OCI-LY7 (cell line): ENCODE measurements around the gene FAM120B.

Experiments
- CTCF ChIP-seq: fragments of 200-600 bp; sonication (generic); conservative IDR thresholded peaks from 2 replicates; pipeline ENCODE4 v1.5.1; 2014; ENCODE audit warnings: mild to moderate bottlenecking, antibody characterized with exemption, low read length, moderate library complexity, mixed read lengths
- EZH2phosphoT487 ChIP-seq: fragments of 200-600 bp; sonication (generic); IDR thresholded peaks from 2 replicates; pipeline ENCODE4 v1.6.1; 2018; ENCODE audit warnings: low read depth, borderline replicate concordance, mild to moderate bottlenecking, mixed run types, antibody characterized with exemption, low read length, moderate library complexity, mixed read lengths

- TF ChIP-seq CTCF (no peak), EZH2phosphoT487 (no peak)
These were observed 694 bp upstream of the FAM120B start for GRCh38 chr6:170305805-170306323.
